Trophoblast cell (in vitro differentiated cells and primary cell): Measurements from ENCODE around the gene TNS3.

ENCODE experiments used
- DNase-seq, 2 donors: peaks; one replicate each; pipeline ENCODE4 v3.0.0-alpha.2; 2016
- H2AFZ ChIP-seq: 2 replicates; pipeline ENCODE4 v1.6.1; 2013; ENCODE audit warnings: low read length, moderate library complexity, mild to moderate bottlenecking; ENCODE audit not compliant: insufficient read depth, poor library complexity
- H2AK5ac ChIP-seq: 2 replicates; pipeline ENCODE4 v1.6.1; 2013; ENCODE audit warnings: mild to moderate bottlenecking, low read length
- H2BK120ac ChIP-seq: 2 replicates; pipeline ENCODE4 v1.6.1; 2013; ENCODE audit warnings: low read length, mild to moderate bottlenecking, moderate library complexity; ENCODE audit not compliant: insufficient read depth, poor library complexity
- H2BK12ac ChIP-seq: 2 replicates; pipeline ENCODE4 v1.6.1; 2013; ENCODE audit warnings: mild to moderate bottlenecking, low read length, moderate library complexity
- H2BK5ac ChIP-seq: 2 replicates; pipeline ENCODE4 v1.6.1; 2013; ENCODE audit warnings: low read length, low read depth, moderate library complexity, mild to moderate bottlenecking; ENCODE audit not compliant: poor library complexity
- H3K14ac ChIP-seq: 2 replicates; pipeline ENCODE4 v1.6.1; 2013; ENCODE audit warnings: mild to moderate bottlenecking, low read length
- H3K18ac ChIP-seq: 2 replicates; pipeline ENCODE4 v1.6.1; 2013; ENCODE audit warnings: mild to moderate bottlenecking, low read length
- H3K23ac ChIP-seq: 2 replicates; pipeline ENCODE4 v1.6.1; 2013; ENCODE audit warnings: low read length
- H3K27ac ChIP-seq: 2 replicates; pipeline ENCODE4 v1.5.1; 2013; ENCODE audit warnings: low read depth, mild to moderate bottlenecking, inconsistent platforms, low read length, moderate library complexity
- H3K27me3 ChIP-seq: 2 replicates; pipeline ENCODE4 v1.6.1; 2013; ENCODE audit warnings: inconsistent platforms, mild to moderate bottlenecking, low read length, moderate library complexity; ENCODE audit not compliant: insufficient read depth
- H3K36me3 ChIP-seq, 2 experiments: 1 replicate in 1 of 2; 2 replicates in 1 of 2; pipeline ENCODE4 v1.6.1; 2013; ENCODE audit warnings: low read length in 2 of 2, mild to moderate bottlenecking in 2 of 2, moderate library complexity in 1 of 2; ENCODE audit not compliant: insufficient read depth in 2 of 2, control insufficient read depth in 1 of 2
- H3K4ac ChIP-seq: 2 replicates; pipeline ENCODE4 v1.6.1; 2013; ENCODE audit warnings: low read depth, mild to moderate bottlenecking, low read length, moderate library complexity
- H3K4me1 ChIP-seq, 2 experiments: 1 replicate in 1 of 2; 2 replicates in 1 of 2; pipeline ENCODE4 v1.6.1; 2013; ENCODE audit warnings: low read length in 2 of 2, mild to moderate bottlenecking in 2 of 2, moderate library complexity in 1 of 2; ENCODE audit not compliant: insufficient read depth in 2 of 2, control insufficient read depth in 1 of 2
- H3K4me2 ChIP-seq: 2 replicates; pipeline ENCODE4 v1.6.1; 2013; ENCODE audit warnings: inconsistent platforms, mild to moderate bottlenecking, low read length, moderate library complexity
- H3K4me3 ChIP-seq: 2 replicates; pipeline ENCODE4 v1.5.1; 2013; ENCODE audit warnings: mild to moderate bottlenecking, low read depth, low read length, inconsistent platforms
- H3K79me1 ChIP-seq: one replicate; pipeline ENCODE4 v1.6.1; 2013; ENCODE audit warnings: low read length
- H3K79me2 ChIP-seq: 2 replicates; pipeline ENCODE4 v1.6.1; 2013; ENCODE audit warnings: low read length, mild to moderate bottlenecking; ENCODE audit not compliant: control insufficient read depth, insufficient read depth, poor library complexity
- H3K9ac ChIP-seq: 2 replicates; pipeline ENCODE4 v1.6.1; 2013; ENCODE audit warnings: mild to moderate bottlenecking, low read length
- H3K9me3 ChIP-seq: 2 replicates; pipeline ENCODE4 v1.6.1; 2013; ENCODE audit warnings: low read depth, mild to moderate bottlenecking, control low read depth, inconsistent platforms, low read length; ENCODE audit not compliant: insufficient read depth
- H4K12ac ChIP-seq: 2 replicates; pipeline ENCODE4 v1.6.1; 2013; ENCODE audit warnings: low read depth, mild to moderate bottlenecking, low read length, moderate library complexity
- H4K8ac ChIP-seq: 2 replicates; pipeline ENCODE4 v1.6.1; 2013; ENCODE audit warnings: low read depth, mild to moderate bottlenecking, low read length, moderate library complexity
- H4K91ac ChIP-seq: one replicate; pipeline ENCODE4 v1.6.1; 2013; ENCODE audit warnings: low read depth, mild to moderate bottlenecking, low read length, moderate library complexity
- WGBS: extraction: QIAGEN DNeasy Blood & Tissue Kit; methylation state at CpG from one replicate; pipeline ENCODE4 v1.1.7; 2013; ENCODE audit warnings: missing lambda C conversion rate; ENCODE audit not compliant: insufficient read length, insufficient coverage; ENCODE audit errors: extremely low coverage; 5-methylcytosine and 5-hydroxymethylcytosine counted together

Gene TNS3

GRCh38 chr7:47480576-47481538, 101.1 kb downstream of the TNS3 start:
- Histone ChIP-seq H3K4me2 (no peak overlapping the region), H3K9me3 (peaks cover 6% of the 10 kb centered on the region), H3K4me1 (peaks cover 64 to 77% of the 10 kb centered on the region in 2 experiments), H3K27ac (peak overlapping the region; percentile 89), H2AFZ (no peak overlapping the region), H2BK12ac (peak overlapping the region; percentile 84), H2BK5ac (peak overlapping the region; percentile 88), H3K27me3 (no peaks in the 10 kb centered on the region), H3K36me3 (peaks cover 29 to 45% of the 10 kb centered on the region in 2 experiments), H3K4ac (peak overlapping the region; percentile 57), H2BK120ac (peak overlapping the region; percentile 37), H4K91ac (peak overlapping the region; percentile 67), H3K4me3 (no peak overlapping the region), H3K79me1 (peaks cover 51% of the 10 kb centered on the region), H3K79me2 (peaks cover 41% of the 10 kb centered on the region), H3K9ac (no peak overlapping the region), H3K23ac (no peak overlapping the region), H4K12ac (no peak overlapping the region), H2AK5ac (peak overlapping the region; percentile 69), H4K8ac (peak overlapping the region; percentile 28), H3K18ac (peak overlapping the region; percentile 87), H3K14ac (peak overlapping the region; percentile 65)
- WGBS, result no CpG with 5 or more reads among the region's 12 CpGs
- no peak for DNase-seq

GRCh38 chr7:47479821-47480575, 101.9 kb downstream of the TNS3 start:
- peaks cover 63 to 78% of the 10 kb centered on the region in 2 experiments for H3K4me1 ChIP-seq
- H3K14ac ChIP-seq, result peak overlapping the region; percentile 24
- no peak overlapping the region for H3K4me3 ChIP-seq
- peaks cover 5% of the 10 kb centered on the region for H3K9me3 ChIP-seq
- H3K23ac ChIP-seq, result no peak overlapping the region
- peak overlapping the region; percentile 17 for H4K8ac ChIP-seq
- H3K79me2 ChIP-seq, result peaks cover 39% of the 10 kb centered on the region
- no peak for DNase-seq
- H2AK5ac ChIP-seq, result peak overlapping the region; percentile 34
- H3K4me2 ChIP-seq, result no peak overlapping the region
- peaks cover 22 to 37% of the 10 kb centered on the region in 2 experiments for H3K36me3 ChIP-seq
- no peak overlapping the region for H3K9ac ChIP-seq
- peak overlapping the region; percentile 51 for H4K91ac ChIP-seq
- WGBS, result no CpG with 5 or more reads among the region's 12 CpGs
- H4K12ac ChIP-seq, result no peak overlapping the region
- no peaks in the 10 kb centered on the region for H3K27me3 ChIP-seq
- H3K18ac ChIP-seq, result peak overlapping the region; percentile 43
- no peak overlapping the region for H2AFZ ChIP-seq
- no peak overlapping the region for H3K27ac ChIP-seq
- peaks cover 49% of the 10 kb centered on the region for H3K79me1 ChIP-seq
- peak overlapping the region; percentile 35 for H2BK120ac ChIP-seq
- H2BK12ac ChIP-seq, result peak overlapping the region; percentile 48
- peak overlapping the region; percentile 57 for H3K4ac ChIP-seq
- peak overlapping the region; percentile 7 for H2BK5ac ChIP-seq

DNA sequence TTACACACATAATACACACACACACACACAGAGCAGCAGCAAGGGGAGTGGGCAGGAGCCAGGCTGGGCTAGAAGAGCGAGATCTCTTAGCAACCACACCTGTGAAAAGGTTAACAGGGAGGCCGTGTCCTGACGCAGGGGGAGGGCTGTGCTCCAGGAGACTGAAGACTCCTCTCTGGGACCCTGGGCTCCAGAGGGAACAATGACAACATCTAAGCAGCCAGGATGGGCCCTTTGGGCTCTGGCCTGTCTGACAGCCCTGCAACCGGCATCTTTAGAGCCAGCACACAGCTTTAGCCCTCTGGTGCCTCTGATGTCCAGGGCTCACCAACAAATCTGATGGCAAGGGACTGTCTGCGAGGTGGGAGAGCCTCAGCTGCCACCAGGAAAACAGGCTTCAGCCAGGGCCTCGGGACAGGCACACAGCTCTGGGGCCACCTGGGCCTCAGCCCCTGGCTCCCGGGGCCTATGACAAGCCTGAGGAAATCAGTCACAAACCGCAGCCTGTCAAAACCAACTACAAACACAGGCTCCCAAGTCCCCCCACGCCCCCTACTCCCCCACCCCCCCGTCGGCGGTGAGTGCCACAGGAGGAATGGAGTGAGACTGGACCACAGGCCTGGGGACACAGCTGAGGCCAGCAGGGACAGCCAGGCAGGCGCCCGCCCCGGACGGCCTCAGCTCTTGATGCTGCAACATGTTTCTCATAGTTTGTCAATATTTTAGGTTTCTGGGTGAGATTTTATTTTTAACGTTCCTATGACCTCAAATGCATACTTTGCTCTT, 102.8 kb downstream of the TNS3 start:
- Histone ChIP-seq H3K18ac (peak overlapping the region; percentile 35), H3K27ac (no peak overlapping the region), H3K9me3 (peaks cover 3% of the 10 kb centered on the region), H4K12ac (no peak overlapping the region), H3K79me1 (peaks cover 51% of the 10 kb centered on the region), H3K4me1 (peaks cover 64 to 78% of the 10 kb centered on the region in 2 experiments), H4K91ac (peak overlapping the region; percentile 67), H3K4ac (peak overlapping the region; percentile 39), H2BK12ac (no peak overlapping the region), H3K23ac (no peak overlapping the region), H4K8ac (peak overlapping the region; percentile 51), H3K79me2 (peaks cover 34% of the 10 kb centered on the region), H3K4me3 (no peak overlapping the region), H3K27me3 (no peaks in the 10 kb centered on the region), H3K36me3 (peaks cover 15 to 31% of the 10 kb centered on the region in 2 experiments), H2AFZ (no peak overlapping the region), H3K4me2 (no peak overlapping the region), H2AK5ac (peak overlapping the region; percentile 51), H3K9ac (no peak overlapping the region), H3K14ac (peak overlapping the region; percentile 26), H2BK5ac (no peak overlapping the region), H2BK120ac (peak overlapping the region; percentile 8)
- WGBS, result no CpG with 5 or more reads among the region's 17 CpGs
- DNase-seq, result peak; percentile 76 to 81

GRCh38 chr7:47478017-47478344, 103.9 kb downstream of the TNS3 start:
- Histone ChIP-seq H3K4me2 (no peak overlapping the region), H2BK5ac (no peak overlapping the region), H3K4ac (peak overlapping the region; percentile 8), H3K79me1 (peaks cover 47% of the 10 kb centered on the region), H3K4me1 (peaks cover 59 to 71% of the 10 kb centered on the region in 2 experiments), H3K9me3 (peaks cover 3% of the 10 kb centered on the region), H2AK5ac (no peak overlapping the region), H3K27me3 (no peaks in the 10 kb centered on the region), H4K91ac (peak overlapping the region; percentile 8), H4K12ac (no peak overlapping the region), H3K23ac (no peak overlapping the region), H2BK12ac (no peak overlapping the region), H3K79me2 (peaks cover 31% of the 10 kb centered on the region), H3K4me3 (no peak overlapping the region), H2BK120ac (no peak overlapping the region), H3K36me3 (peaks cover 17 to 41% of the 10 kb centered on the region in 2 experiments), H2AFZ (no peak overlapping the region), H3K18ac (peak overlapping the region; percentile 31), H3K9ac (no peak overlapping the region), H3K27ac (no peak overlapping the region), H3K14ac (no peak overlapping the region), H4K8ac (no peak overlapping the region)
- no peak for DNase-seq
- no CpG with 5 or more reads among the region's 6 CpGs for WGBS
